ENCODE measurements around the gene BICRA.

BICRA gene

GRCh38 chr19:47573071-47574026 is 35.6 kb upstream of the BICRA start, which contains the start of gene ZNF541:
Gene ZNF541, minus strand, starts transcription at chr19:47573148. Its CDS starts 17,292 bp downstream, at chr19:47555856.
- H3K4me1 ChIP-seq (ENCODE audit: insufficient read depth, low read length, severe bottlenecking), result peaks cover 15% of the 10 kb centered on the region
- no peaks in the 10 kb centered on the region for H3K36me3 ChIP-seq (ENCODE audit: insufficient read depth, low read length)
- H3K27me3 ChIP-seq (ENCODE audit: insufficient read depth, low read length), result no peaks in the 10 kb centered on the region
- no peak within 1 kb of the TSS for H3K9ac ChIP-seq (ENCODE audit: low read length)
- H2AFZ ChIP-seq (ENCODE audit: low read length), result no peak within 1 kb of the TSS
- no peaks in the 10 kb centered on the region for H3F3A ChIP-seq (ENCODE audit: insufficient read depth, low read length)
- H3K27ac ChIP-seq (ENCODE audit: low read depth, low read length, poor library complexity, severe bottlenecking), result no peak within 1 kb of the TSS
- H3K9me2 ChIP-seq (ENCODE audit: low read depth, low read length), result no peaks in the 10 kb centered on the region
- H3K79me2 ChIP-seq (ENCODE audit: insufficient read depth, low read length), result no peaks in the 10 kb centered on the region
- H3K4me2 ChIP-seq (ENCODE audit: low read length), result no peak within 1 kb of the TSS
- no peak within 1 kb of the TSS for H3K4me3 ChIP-seq (ENCODE audit: low read depth, low read length, poor library complexity, severe bottlenecking)
- TF ChIP-seq CTCF (IDR thresholded peaks at IDR 0.05; ENCODE audit: low read length) (no peak), EZH2 (IDR thresholded peaks at IDR 0.05; ENCODE audit: borderline replicate concordance, low read length) (no peak)
- no peaks in the 10 kb centered on the region for H4K20me1 ChIP-seq (ENCODE audit: insufficient read depth, low read length)
- H3K9me3 ChIP-seq (ENCODE audit: low read length), result no peaks in the 10 kb centered on the region

- no peaks in the 10 kb centered on the region for H3K9me2 ChIP-seq (ENCODE audit: low read depth, low read length)
- no peaks in the 10 kb centered on the region; the same call in 1 of the 2 replicates for H3K36me3 ChIP-seq (ENCODE audit: insufficient read depth, low read length)
- peaks cover 23% of the 10 kb centered on the region for H3K4me1 ChIP-seq (ENCODE audit: insufficient read depth, low read length, severe bottlenecking)
- no peaks in the 10 kb centered on the region for H4K20me1 ChIP-seq (ENCODE audit: insufficient read depth, low read length)
- TF ChIP-seq CTCF (IDR thresholded peaks at IDR 0.05; ENCODE audit: low read length), result no peak
- TF ChIP-seq EZH2 (IDR thresholded peaks at IDR 0.05; ENCODE audit: borderline replicate concordance, low read length), result no peak
- no peak overlapping the region for H3K4me2 ChIP-seq (ENCODE audit: low read length)
- no peaks in the 10 kb centered on the region; the same call in 1 of the 2 replicates for H3K27me3 ChIP-seq (ENCODE audit: insufficient read depth, low read length)
- no peak overlapping the region for H2AFZ ChIP-seq (ENCODE audit: low read length)
- H3K27ac ChIP-seq (ENCODE audit: low read depth, low read length, poor library complexity, severe bottlenecking), result no peak overlapping the region
- H3K9ac ChIP-seq (ENCODE audit: low read length), result no peak overlapping the region
- no peaks in the 10 kb centered on the region for H3F3A ChIP-seq (ENCODE audit: insufficient read depth, low read length)
- no peaks in the 10 kb centered on the region for H3K9me3 ChIP-seq (ENCODE audit: low read length)
- no peak overlapping the region for H3K4me3 ChIP-seq (ENCODE audit: low read depth, low read length, poor library complexity, severe bottlenecking)
- no peaks in the 10 kb centered on the region for H3K79me2 ChIP-seq (ENCODE audit: insufficient read depth, low read length)
These were observed 28.5 kb upstream of the BICRA start for GRCh38 chr19:47580397-47580796.

GRCh38 chr19:47581605-47582319 is 27.2 kb upstream of the BICRA start:
- Histone ChIP-seq H3K4me3 (ENCODE audit: low read depth, low read length, poor library complexity, severe bottlenecking) (no peak overlapping the region), H3K9ac (ENCODE audit: low read length) (no peak overlapping the region), H3K4me2 (ENCODE audit: low read length) (no peak overlapping the region), H3K27ac (ENCODE audit: low read depth, low read length, poor library complexity, severe bottlenecking) (no peak overlapping the region), H3K36me3 (ENCODE audit: insufficient read depth, low read length) (no peaks in the 10 kb centered on the region; the same call in 1 of the 2 replicates), H3K9me3 (ENCODE audit: low read length) (0 out of 2 replicates have a peak, but pooled peaks cover 3% of the 10 kb centered on the region), H2AFZ (ENCODE audit: low read length) (no peak overlapping the region), H3K9me2 (ENCODE audit: low read depth, low read length) (no peaks in the 10 kb centered on the region), H3K4me1 (ENCODE audit: insufficient read depth, low read length, severe bottlenecking) (peaks cover 23% of the 10 kb centered on the region), H3K27me3 (ENCODE audit: insufficient read depth, low read length) (peaks cover 5% of the 10 kb centered on the region; the same call in 1 of the 2 replicates), H4K20me1 (ENCODE audit: insufficient read depth, low read length) (no peaks in the 10 kb centered on the region), H3F3A (ENCODE audit: insufficient read depth, low read length) (no peaks in the 10 kb centered on the region), H3K79me2 (ENCODE audit: insufficient read depth, low read length) (no peaks in the 10 kb centered on the region)
- no peak for TF ChIP-seq EZH2 (IDR thresholded peaks at IDR 0.05; ENCODE audit: borderline replicate concordance, low read length)
- TF ChIP-seq CTCF (IDR thresholded peaks at IDR 0.05; ENCODE audit: low read length), result no peak
